Inferior parietal cortex (tissue), 1 donor: ENCODE results near the gene HSPA13.
"Not testable (repeated sequence)": the region's sequence is repeated elsewhere in the genome, so short reads cannot be mapped to it uniquely, and the experiment has no call there.

Experiments used
- DNase-seq: peaks from one replicate; pipeline ENCODE4 v3.0.0-alpha.2; 2016; ENCODE audit errors: extremely low spot score

HSPA13 gene

GRCh38 chr21:14382835-14383595, at the start of gene HSPA13:
Gene HSPA13, minus strand, starts transcription at chr21:14383146. Its CDS starts 27 bp downstream, at chr21:14383119.
- DNase-seq, result peak; percentile 100

DNA sequence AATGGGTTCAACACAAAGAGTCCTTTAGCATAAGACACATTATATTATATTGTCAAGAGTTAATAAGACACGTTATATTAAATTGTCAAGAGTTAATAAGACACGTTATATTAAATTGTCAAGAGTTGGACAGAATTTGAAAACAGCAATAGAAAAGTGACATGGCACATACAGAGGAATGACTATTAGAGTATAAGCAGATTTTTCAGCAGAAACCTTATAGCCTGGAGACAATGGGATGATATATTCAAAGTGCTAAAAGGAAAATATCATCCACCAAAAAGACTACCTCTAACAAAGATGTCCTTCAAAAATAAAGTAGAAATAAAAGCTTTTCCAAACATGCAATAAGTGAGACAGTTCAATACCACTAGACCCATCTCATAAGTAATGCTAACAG, 36.0 kb upstream of the HSPA13 start:
- no peak for DNase-seq

GRCh38 chr21:14414932-14415508, 32.1 kb upstream of the HSPA13 start:
- DNase-seq, result no peak

- DNase-seq, result no peak
Observed at GRCh38 chr21:14405962-14406361, 23.0 kb upstream of the HSPA13 start.

- no peak for DNase-seq
Observed at GRCh38 chr21:14405225-14405624, 22.3 kb upstream of the HSPA13 start.

GRCh38 chr21:14403681-14404318, 20.9 kb upstream of the HSPA13 start:
- peak; percentile 55 for DNase-seq

DNA sequence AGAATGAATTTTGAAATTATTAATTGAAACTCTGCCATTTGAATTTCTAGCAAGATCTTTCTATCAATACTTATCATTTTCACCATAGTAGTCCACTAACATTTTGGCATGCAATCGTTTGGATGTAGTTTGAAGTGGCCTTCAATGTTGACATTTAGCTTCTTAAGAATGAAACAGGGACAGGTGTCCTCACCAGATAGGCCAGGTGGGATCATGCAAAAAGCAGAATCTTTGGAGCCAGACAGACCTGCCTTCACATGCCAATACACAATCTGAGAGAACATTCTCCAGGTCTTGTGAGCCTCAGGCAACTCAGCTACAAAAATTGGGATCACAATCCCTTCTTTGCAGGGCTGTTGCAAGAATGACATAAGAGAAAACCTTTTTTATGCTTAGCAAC, 18.3 kb upstream of the HSPA13 start:
- DNase-seq, result no peak

GRCh38 chr21:14388282-14388681, 5.3 kb upstream of the HSPA13 start:
- no peak for DNase-seq

DNA sequence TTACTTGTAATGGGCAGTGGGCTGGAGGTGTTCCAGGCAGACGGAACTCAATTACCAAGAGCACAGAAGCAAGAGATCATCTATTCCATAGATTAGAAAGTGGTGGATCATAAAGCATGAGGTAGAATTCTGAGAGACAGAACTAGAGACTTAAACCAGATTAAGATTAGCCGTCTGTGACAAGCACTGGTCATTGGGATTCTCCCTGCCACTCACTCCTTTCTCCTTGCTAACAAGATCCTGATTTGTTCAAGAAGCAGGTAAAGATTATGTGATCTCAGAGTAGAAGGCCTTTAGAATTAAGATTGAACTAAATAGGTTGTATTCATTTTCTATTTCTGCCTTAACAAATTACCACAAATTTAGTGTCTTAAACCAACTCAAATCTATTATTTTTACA, 1.5 kb upstream of the HSPA13 start:
- DNase-seq, result no peak

DNA sequence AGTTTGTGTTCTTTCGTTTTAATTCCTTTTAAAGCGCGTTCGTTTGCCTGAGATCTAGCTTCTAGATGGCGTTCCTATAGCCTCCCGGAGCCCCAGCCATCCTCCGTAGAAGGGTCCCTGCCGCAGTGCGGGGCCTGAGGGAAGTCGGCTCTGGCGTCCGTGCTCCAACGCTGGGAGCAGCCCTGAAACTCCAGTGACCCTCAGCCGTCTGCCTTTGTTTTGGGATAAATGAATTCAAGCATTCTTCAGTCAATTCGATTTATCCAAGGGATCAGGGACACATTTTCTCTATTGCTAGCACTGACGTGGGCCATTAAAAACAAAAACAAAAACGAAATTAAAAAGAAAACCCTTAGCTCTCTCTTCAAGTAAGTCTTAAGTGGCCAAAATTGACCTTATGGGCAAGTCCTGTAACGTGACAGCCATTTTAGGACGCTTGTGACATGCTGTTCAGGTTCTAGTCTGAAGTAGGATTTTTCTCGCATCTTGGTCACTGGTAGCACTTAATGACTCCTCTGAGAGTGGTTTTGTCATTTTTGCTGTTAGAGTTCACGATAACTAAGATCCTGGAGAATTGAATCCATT, 742 bp upstream of the HSPA13 start:
- peak; percentile 67 for DNase-seq

GRCh38 chr21:14382486-14382834, 486 bp downstream of the HSPA13 start:
- DNase-seq, result peak; percentile 25

- no peak for DNase-seq
Observed at GRCh38 chr21:14376854-14377253, 6.1 kb downstream of the HSPA13 start.

- DNase-seq, result no peak
Observed at GRCh38 chr21:14366998-14367397, 15.9 kb downstream of the HSPA13 start.

DNA sequence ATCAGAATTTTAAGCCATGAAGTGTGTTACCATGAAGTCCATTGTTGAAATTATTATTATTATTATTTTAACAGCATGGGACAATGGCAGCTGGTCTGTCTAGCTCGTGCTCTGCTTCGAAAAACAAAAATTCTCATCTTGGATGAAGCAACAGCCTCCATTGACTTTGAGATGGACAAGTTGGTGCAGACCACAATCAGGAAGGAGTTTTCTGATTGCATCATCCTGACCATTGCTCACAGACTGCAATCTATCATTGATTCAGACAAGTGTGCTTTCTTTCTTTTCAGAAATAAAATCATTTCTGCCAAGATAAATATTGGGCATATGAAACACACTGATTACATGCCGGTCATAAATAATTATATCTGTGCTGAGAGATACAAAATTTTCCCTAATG, 21.0 kb downstream of the HSPA13 start:
- DNase-seq, result no peak

DNA sequence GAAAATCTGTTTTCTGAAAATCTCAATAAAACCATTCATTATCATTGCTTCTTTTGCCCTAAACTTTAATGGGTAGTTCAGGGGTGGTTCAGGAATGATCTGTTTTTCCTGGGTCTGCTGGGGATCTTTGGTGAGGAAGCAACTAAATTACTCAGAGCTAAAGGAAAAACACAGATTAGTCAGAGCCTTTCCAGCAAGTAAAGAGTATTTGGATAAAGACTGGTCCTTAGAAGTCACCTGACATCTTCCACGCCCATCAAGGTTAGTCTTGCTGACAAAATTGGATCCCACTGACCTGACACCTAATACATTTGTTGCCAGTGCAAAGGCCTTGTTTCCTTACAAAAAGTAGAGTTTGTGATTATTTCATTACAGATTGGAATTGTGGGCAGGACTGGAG, 24.2 kb downstream of the HSPA13 start:
- no peak for DNase-seq

DNA sequence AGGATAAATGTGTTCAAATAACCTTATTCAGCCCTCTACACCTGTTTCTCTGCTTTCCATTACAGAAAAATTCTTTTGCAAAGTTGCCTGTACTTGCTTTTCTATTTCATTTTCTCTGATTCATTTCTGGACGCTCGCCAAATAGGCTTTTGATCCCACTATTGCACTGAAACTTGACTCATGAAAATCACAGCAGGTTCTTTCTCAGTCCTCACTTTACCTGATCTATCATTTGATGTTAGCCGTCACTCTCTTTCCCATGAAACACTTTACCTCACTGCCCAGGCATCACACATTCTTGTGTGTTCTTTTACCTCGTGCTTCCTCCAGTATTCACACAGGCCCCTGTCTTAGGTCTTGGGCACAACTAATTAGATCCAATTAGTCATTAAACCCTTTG, 26.2 kb downstream of the HSPA13 start:
- DNase-seq, result no peak

GRCh38 chr21:14354515-14354914, 28.4 kb downstream of the HSPA13 start:
- no peak for DNase-seq

GRCh38 chr21:14353726-14354125, 29.2 kb downstream of the HSPA13 start:
- DNase-seq, result no peak

DNA sequence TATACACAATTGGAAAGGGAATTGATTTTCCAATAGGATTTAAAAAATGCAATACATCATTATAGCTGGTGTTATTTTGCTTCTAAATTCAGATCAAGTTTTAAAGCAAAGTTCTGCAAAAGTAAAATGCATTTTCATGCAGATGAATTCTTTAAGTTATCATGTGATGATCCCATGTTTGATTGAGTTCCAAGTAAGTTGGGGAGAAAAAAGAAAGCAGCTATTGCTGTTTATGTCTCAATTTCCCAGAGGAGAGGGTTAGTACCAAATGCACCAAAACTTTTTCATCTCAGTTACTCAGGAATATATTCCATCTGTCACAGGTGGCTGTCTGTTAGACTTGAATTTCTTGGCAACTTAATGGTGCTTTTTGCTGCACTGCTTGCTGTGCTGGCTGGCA, 29.7 kb downstream of the HSPA13 start:
- DNase-seq, result no peak

GRCh38 chr21:14327346-14327745, 55.6 kb downstream of the HSPA13 start:
- not testable (repeated sequence) for DNase-seq

GRCh38 chr21:14325595-14325994, 57.4 kb downstream of the HSPA13 start:
- DNase-seq, result no peak
